Measurements from ENCODE around the gene SERINC5.

SERINC5 gene

DNA sequence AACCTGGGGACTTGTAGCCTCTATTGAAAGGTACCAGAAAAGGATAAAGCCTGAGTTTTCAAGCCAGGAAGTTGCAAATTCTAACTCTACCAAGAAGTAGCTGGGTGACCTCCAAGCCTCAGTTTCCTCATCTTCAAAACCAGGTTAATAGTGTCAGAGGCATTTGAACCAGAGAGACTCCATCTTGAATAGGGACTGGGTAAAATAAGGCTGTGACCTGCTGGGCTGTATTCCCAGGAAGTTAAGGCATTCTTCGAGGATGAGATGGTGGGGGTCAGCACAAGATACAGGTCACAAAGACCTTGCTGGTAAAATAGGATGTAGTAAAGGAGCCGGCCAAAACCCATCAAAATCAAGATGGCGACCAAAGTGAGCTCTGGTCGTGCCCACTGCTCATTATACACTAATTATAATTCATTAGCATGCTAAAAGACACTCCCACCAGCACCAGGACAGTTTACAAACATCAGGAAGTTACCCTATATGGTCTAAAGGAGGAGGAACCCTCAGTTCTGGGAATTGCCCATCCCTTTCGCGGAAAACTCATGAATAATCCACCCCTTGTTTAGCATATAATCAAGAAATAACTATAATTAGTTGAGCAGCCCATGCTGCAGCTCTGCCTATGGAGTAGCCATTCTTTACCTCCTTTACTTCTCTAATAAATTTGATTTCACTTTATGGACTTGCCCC is 3.8 kb upstream of the SERINC5 start:
- DNase-seq (ENCODE audit: insufficient read length, low spot score): no peak

DNA sequence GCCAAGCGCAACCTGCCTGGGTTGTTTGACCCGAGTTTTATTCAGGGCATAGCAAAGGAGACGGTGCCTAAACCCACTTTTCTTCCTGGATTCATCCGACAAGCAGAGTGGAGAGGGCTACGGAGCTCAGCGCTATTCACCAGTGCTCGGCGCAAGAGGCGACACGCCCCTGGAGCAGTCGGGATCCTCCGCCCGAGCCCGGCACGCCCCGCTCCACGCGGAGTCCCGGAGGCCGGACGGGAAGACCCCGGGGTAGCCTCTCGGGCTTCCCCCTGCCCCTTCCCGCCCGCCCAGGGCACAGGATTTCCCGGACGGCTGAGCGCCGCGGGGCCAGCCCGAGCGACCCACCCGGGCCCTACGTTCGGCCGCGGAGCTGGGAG is 427 bp downstream of the SERINC5 start:
- DNase-seq (ENCODE audit: insufficient read length, low spot score): no peak
- TF ChIP-seq, protein P1, sequence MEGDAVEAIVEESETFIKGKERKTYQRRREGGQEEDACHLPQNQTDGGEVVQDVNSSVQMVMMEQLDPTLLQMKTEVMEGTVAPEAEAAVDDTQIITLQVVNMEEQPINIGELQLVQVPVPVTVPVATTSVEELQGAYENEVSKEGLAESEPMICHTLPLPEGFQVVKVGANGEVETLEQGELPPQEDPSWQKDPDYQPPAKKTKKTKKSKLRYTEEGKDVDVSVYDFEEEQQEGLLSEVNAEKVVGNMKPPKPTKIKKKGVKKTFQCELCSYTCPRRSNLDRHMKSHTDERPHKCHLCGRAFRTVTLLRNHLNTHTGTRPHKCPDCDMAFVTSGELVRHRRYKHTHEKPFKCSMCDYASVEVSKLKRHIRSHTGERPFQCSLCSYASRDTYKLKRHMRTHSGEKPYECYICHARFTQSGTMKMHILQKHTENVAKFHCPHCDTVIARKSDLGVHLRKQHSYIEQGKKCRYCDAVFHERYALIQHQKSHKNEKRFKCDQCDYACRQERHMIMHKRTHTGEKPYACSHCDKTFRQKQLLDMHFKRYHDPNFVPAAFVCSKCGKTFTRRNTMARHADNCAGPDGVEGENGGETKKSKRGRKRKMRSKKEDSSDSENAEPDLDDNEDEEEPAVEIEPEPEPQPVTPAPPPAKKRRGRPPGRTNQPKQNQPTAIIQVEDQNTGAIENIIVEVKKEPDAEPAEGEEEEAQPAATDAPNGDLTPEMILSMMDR (IDR thresholded peaks at IDR 0.05; ENCODE audit: insufficient read depth, missing control alignments): no peak
- no peak for FAIRE-seq

More for the DNA sequence above, 3.8 kb upstream of the SERINC5 start:
- TF ChIP-seq, protein P1 (IDR thresholded peaks at IDR 0.05; ENCODE audit: insufficient read depth, missing control alignments): no peak
- FAIRE-seq: no peak

DNA sequence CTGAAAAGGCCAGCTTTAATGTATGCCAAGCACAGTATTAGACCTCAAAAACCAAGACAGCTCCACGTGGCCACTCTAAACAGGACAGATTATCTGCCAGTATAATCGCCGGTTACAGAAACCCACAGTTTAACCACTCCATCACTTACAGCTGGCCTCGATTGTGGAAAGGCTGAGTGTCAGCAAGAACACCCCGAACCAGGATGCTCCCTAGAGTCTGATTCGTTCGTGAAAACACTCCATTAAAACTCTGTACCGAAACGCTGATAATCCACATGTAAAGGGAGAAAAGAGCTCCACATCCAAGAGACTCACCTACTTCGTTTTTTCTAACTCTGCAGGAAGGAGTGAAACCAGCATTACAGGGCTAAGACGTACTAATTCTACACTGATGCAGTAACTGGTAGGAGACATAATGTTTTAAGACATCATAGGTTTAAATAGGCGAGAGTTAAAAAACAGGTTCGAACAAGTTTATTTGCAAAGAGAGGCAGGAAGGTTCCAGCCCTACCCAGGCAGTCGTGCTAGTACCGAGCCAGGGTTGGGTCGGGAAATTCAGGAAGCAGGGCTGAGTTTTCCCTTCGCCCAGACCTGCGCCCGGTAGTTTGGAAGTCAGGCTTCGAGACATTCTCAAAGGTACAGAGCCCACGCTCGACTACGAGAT is 949 bp downstream of the SERINC5 start:
- DNase-seq (ENCODE audit: insufficient read length, low spot score) (no peak), FAIRE-seq (no peak)
- TF ChIP-seq, protein P1 (IDR thresholded peaks at IDR 0.05; ENCODE audit: insufficient read depth, missing control alignments): no peak

DNA sequence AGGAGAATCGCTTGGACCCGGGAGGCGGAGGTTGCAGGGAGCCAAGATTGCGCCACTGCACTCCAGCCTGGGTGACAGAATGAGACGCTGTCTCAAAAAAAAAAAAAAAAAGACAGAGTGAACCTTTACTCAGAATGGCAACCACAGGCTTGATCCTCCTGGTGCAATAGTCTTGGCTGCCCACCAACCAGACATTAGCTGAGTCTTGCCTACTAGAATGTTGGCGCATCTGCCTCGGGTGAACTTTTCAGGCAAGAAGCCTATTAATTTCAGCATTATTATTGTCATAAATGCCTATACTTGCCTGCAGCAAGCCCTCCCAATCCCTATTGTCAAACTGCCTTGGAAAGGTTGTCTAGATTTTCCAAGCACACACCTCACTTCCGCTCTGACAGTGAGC is 4.2 kb downstream of the SERINC5 start:
- TF ChIP-seq, protein P1 (IDR thresholded peaks at IDR 0.05; ENCODE audit: insufficient read depth, missing control alignments): no peak
- no peak for DNase-seq (ENCODE audit: insufficient read length, low spot score)
- no peak for FAIRE-seq

DNA sequence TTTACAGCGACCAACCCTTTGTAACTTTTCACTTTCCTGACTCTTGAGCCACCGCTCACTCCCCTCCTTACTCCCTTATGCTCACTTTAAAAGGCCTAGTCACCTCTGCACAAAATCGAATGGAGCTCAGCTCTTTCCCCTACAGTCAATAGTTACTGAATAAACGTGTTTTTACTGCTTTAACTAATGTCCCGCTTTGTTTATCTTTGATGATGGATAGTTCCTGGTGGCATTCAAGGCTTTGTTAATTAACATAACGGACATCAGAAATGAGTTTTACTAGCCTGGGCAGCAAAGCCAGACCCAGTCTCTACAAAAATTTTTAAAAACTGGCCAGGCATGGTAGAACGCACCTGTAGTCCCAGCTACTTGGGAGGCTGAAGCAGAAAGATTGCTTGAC is 5.0 kb downstream of the SERINC5 start:
- no peak for DNase-seq (ENCODE audit: insufficient read length, low spot score)
- no peak for FAIRE-seq
- TF ChIP-seq, protein P1 (IDR thresholded peaks at IDR 0.05; ENCODE audit: insufficient read depth, missing control alignments): no peak

DNA sequence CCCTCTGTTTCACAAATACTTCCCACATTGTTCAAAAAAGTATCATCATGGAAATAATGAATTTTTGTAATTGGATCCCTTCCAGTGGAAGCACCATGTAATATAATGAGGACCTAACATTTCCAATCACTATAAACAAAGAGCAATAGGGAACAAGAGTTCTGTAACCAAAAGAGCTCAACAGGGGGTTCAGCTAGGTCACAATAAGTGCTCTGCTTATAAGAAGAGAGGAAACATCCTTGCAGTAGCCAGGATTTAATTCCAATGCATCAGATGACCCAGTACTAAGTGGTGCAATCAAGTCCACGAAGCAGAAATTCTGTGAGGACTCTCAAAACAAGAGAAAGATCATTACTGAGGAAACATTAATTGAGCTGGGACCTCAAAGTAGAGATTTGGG is 5.9 kb downstream of the SERINC5 start:
- TF ChIP-seq, protein P1 (IDR thresholded peaks at IDR 0.05; ENCODE audit: insufficient read depth, missing control alignments): no peak
- DNase-seq (ENCODE audit: insufficient read length, low spot score): no peak
- FAIRE-seq: no peak

DNA sequence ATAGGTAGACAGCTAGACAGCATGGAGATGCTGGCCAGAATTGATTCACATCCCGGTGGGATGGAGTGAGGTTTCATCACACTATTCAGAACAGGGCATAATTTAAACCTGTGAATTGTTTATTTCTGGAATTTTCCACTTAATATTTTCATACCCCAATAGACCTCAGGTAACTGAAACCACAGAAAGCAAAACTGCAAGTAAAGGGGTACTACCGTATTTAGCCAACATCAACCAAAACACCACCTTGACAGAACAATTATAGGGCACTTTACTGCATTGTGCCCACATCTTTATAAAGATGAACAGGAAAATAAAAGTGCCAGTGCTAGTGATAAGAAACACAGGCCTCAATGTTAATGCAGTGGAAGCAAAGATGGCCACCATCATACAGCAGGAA is 7.5 kb downstream of the SERINC5 start:
- FAIRE-seq: no peak
- TF ChIP-seq, protein P1 (IDR thresholded peaks at IDR 0.05; ENCODE audit: insufficient read depth, missing control alignments): no peak
- no peak for DNase-seq (ENCODE audit: insufficient read length, low spot score)

All from D721Med (cell line).